Upper lobe of left lung (tissue), 6 donors: ENCODE measurements around the gene SPATA20. TPM values are rescaled to one million over a fixed set of nuclear protein-coding genes. Genes with fewer than 3 reads are reported as not detected.

Experiments used
- ATAC-seq, 2 donors: fragments of 200-7000 bp; cut with Tn5 transposase; one replicate each; pipeline ENCODE4 v1.9.1; 2022; ENCODE audit warnings: mild to moderate bottlenecking in 2 of 2, moderate library complexity in 2 of 2; ENCODE audit not compliant: low FRiP score in 2 of 2
- DNase-seq, 2 donors: peaks; one replicate each; pipeline ENCODE4 v3.0.0-alpha.2; 2019 to 2020
- H3K27ac ChIP-seq, 4 donors: fragments of 200-600 bp; sonication (generic); one replicate each; pipeline ENCODE4 v1.5.1; 2016 to 2019
- H3K27me3 ChIP-seq, 4 donors: fragments of 200-600 bp; sonication (generic); one replicate each; pipeline ENCODE4 v1.5.1; 2017 to 2019
- H3K36me3 ChIP-seq, 4 donors: fragments of 200-600 bp; sonication (generic); one replicate each; pipeline ENCODE4 v1.5.1; 2016 to 2019
- H3K4me1 ChIP-seq, 4 donors: fragments of 200-600 bp; sonication (generic); one replicate each; pipeline ENCODE4 v1.5.1; 2018 to 2019
- H3K4me3 ChIP-seq, 4 donors: fragments of 200-600 bp; sonication (generic); one replicate each; pipeline ENCODE4 v1.5.1; 2017 to 2019; ENCODE audit warnings: mild to moderate bottlenecking in 2 of 4, moderate library complexity in 1 of 4
- H3K9me3 ChIP-seq, 4 donors: fragments of 200-600 bp; sonication (generic); one replicate each; pipeline ENCODE4 v1.5.1; 2018 to 2019
- EP300 ChIP-seq, 4 donors: sonication (generic); formaldehyde crosslinking; IDR thresholded peaks; one replicate each; pipeline ENCODE4 v1.5.1; 2017; ENCODE audit warnings: antibody characterized with exemption in 4 of 4, control low read depth in 2 of 4
- POLR2A ChIP-seq, 4 donors: fragments of 450-650 bp; IDR thresholded peaks; one replicate each; pipeline ENCODE4 v1.5.1; 2016 to 2017; ENCODE audit warnings: antibody characterized with exemption in 4 of 4, mild to moderate bottlenecking in 2 of 4
- POLR2AphosphoS5 ChIP-seq, 2 donors: sonication (generic); formaldehyde crosslinking; IDR thresholded peaks; one replicate each; pipeline ENCODE4 v1.5.1; 2017; ENCODE audit warnings: antibody characterized with exemption in 2 of 2
- WGBS, 2 donors: methylation state at CpG; one replicate each; pipeline ENCODE4 v1.1.5; 2017 to 2018; 5-methylcytosine and 5-hydroxymethylcytosine counted together
- total RNA-seq, 6 donors: library from RNA; depleted of rRNA in 4 of 6; stranded (reverse); fragments of >200 nt in 4 of 6; gene quantifications; one replicate each; pipeline versions ENCODE4 v1.1.0 to v1.2.1, GENCODE V29; 2016 to 2021
- TF ChIP-seq, protein P1 (sequence below), 6 experiments: fragments of 450-650 bp in 4 of 6; fragments of 200-600 bp in 2 of 6; sonication (generic) in 2 of 6; IDR thresholded peaks; one replicate each; pipeline ENCODE4 v1.5.1; 2016 to 2019; ENCODE audit warnings: antibody characterized with exemption in 6 of 6
- donor health status: DM: no; HTN: no; CAD: no; lungs with moderate emphysema.
- donor health status: DM: no; HTN: yes; CAD: no; lungs with severe emphysema.

The SPATA20 gene
- total RNA-seq, 6 donors from 2014 or later = 32.9 to 111 (median 46.4) TPM

DNA sequence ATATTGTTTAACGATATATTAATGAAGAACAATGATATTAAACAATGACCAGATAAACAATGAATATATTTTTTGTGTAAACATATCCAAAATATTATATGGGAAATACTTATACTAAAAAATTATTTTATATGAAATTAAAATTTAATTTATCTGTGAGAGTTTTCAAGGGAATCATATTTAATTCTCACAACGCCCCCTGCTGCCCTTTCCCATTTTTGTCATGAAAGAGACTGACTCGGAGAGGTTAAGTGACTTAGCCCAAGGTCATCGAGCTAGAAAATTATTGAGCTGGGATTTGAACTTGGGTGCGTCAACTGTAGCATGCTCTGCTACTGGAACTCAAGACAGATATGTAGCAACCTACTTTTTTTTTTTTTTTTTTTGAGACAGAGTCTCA is 45.9 kb upstream of the SPATA20 start:
- Histone ChIP-seq H3K27ac (no peak overlapping the region), H3K4me3 (no peak overlapping the region), H3K36me3 (no peaks in the 10 kb centered on the region), H3K4me1 (no peaks in the 10 kb centered on the region), H3K27me3 (no peaks in the 10 kb centered on the region), H3K9me3 (no peaks in the 10 kb centered on the region)
- 39 to 47% methylated on average over 5 of the region's 5 CpGs for WGBS, 2 donors
- DNase-seq (no peak), ATAC-seq (no peak)
- TF ChIP-seq, protein P1, sequence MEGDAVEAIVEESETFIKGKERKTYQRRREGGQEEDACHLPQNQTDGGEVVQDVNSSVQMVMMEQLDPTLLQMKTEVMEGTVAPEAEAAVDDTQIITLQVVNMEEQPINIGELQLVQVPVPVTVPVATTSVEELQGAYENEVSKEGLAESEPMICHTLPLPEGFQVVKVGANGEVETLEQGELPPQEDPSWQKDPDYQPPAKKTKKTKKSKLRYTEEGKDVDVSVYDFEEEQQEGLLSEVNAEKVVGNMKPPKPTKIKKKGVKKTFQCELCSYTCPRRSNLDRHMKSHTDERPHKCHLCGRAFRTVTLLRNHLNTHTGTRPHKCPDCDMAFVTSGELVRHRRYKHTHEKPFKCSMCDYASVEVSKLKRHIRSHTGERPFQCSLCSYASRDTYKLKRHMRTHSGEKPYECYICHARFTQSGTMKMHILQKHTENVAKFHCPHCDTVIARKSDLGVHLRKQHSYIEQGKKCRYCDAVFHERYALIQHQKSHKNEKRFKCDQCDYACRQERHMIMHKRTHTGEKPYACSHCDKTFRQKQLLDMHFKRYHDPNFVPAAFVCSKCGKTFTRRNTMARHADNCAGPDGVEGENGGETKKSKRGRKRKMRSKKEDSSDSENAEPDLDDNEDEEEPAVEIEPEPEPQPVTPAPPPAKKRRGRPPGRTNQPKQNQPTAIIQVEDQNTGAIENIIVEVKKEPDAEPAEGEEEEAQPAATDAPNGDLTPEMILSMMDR (IDR thresholded peaks at IDR 0.05) = peak in 2 of 6 experiments; percentile 17 to 27
- no peak for TF ChIP-seq POLR2AphosphoS5 (IDR thresholded peaks at IDR 0.05)

DNA sequence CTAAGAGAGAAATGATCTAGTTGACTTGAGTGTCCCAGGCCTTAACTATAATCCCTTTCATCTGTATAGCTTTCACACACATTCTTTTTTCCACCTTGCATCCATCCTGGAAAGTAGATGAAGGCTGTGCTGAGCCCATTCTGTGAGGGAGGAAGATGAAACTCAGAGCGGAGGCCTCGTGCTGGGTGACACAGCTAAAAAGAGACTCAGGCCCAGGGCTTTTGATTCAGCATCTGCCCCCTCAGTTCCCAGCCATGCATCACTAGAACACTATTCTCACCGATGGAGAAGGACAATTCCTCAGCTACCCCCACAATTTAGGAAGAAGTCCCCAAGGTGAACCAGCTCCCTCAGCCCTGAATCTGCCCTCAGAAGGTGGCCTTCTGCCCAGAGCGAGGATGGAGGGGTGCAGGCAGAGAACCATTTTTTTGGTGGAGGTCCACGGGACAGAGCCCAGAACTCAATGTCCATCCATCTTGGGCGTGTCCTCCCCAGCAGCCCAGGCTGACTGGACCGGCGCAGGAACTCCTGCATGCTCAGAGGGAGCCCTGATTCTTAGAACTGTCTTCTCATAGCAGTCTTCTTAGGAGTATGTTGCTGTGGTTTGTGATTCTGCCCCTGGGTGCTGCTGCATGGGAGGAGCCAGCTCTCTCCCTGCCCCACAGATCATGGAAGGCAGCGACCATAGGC is 44.5 kb upstream of the SPATA20 start:
- Histone ChIP-seq H3K27me3 (no peaks in the 10 kb centered on the region), H3K9me3 (no peaks in the 10 kb centered on the region), H3K27ac (no peak overlapping the region), H3K4me1 (no peaks in the 10 kb centered on the region), H3K4me3 (no peak overlapping the region), H3K36me3 (no peaks in the 10 kb centered on the region)
- TF ChIP-seq EP300 (IDR thresholded peaks at IDR 0.05) (no peak), POLR2A (IDR thresholded peaks at IDR 0.05) (no peak), POLR2AphosphoS5 (IDR thresholded peaks at IDR 0.05) (no peak)
- TF ChIP-seq, protein P1 (IDR thresholded peaks at IDR 0.05) = no peak
- DNase-seq (no peak), ATAC-seq (no peak)
- 86 to 93% methylated on average over 9 of the region's 9 CpGs for WGBS, 2 donors

DNA sequence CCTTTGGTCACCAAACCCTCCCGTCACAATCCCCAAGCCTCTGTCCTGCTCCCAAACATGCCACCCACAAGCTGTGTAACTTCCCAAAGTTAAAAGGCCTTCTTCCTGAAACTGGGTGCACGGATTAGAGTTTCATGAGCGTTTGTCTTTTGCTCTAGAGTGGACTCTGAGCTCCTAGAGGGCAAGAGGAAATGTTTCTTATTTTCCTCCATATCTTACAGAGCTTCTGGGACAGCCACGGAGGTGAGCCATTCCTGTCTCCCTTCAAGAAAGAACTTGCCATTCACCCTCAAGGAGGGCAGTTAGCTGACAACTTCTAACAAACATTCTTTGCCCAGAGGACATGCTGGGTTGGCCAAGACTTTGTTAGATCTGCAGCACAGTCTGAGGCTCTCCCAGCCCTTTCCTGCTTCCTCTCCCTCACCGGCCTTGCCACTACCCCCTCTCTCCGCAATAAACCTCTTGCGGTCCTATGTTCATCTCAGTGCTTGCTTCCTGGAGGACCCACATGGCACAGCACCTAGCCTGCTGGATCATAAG is 41.3 kb upstream of the SPATA20 start:
- TF ChIP-seq POLR2AphosphoS5 (IDR thresholded peaks at IDR 0.05) (no peak), POLR2A (IDR thresholded peaks at IDR 0.05) (no peak), EP300 (IDR thresholded peaks at IDR 0.05) (no peak)
- TF ChIP-seq, protein P1 (IDR thresholded peaks at IDR 0.05) = no peak
- Histone ChIP-seq H3K27ac (no peak overlapping the region), H3K4me1 (peaks cover 6 to 16% (median 9%) of the 10 kb centered on the region in 4 donors), H3K27me3 (no peaks in the 10 kb centered on the region), H3K4me3 (no peak overlapping the region), H3K36me3 (no peaks in the 10 kb centered on the region), H3K9me3 (no peaks in the 10 kb centered on the region)
- ATAC-seq = no peak
- 62 to 65% methylated on average over 7 of the region's 7 CpGs for WGBS, 2 donors
- DNase-seq = no peak

DNA sequence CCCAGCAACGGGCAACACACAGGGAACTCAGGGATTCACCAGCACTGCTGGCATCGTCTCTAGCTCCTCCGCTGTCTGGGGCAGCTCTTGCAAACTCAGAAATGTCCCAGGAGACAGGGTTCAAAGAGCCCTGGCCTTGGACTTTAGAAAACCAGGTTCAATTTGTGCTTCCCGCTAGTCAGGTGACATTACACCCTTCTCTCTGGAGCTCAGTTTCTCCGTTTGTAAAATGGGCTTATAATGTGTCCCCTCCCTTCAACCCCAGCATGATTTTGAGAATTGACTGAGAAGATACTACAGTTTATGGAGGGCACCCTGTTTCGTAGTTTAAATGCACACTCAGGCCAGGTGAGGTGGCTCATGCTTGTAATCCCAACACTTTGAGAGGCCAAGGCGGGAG is 40.7 kb upstream of the SPATA20 start:
- no peak overlapping the region for H3K4me3 ChIP-seq
- WGBS, 2 donors = 78 to 87% methylated on average over 4 to 7 of the region's 7 CpGs
- H3K27me3 ChIP-seq = no peaks in the 10 kb centered on the region
- ATAC-seq (no peak), DNase-seq (no peak)
- TF ChIP-seq, protein P1 (IDR thresholded peaks at IDR 0.05) = no peak
- TF ChIP-seq EP300 (IDR thresholded peaks at IDR 0.05) (no peak), POLR2A (IDR thresholded peaks at IDR 0.05) (no peak), POLR2AphosphoS5 (IDR thresholded peaks at IDR 0.05) (no peak)
- H3K36me3 ChIP-seq = no peaks in the 10 kb centered on the region
- H3K4me1 ChIP-seq = peaks cover 6 to 16% (median 9%) of the 10 kb centered on the region in 4 donors
- no peaks in the 10 kb centered on the region for H3K9me3 ChIP-seq
- H3K27ac ChIP-seq = no peak overlapping the region
